Hepatic stellate cell (primary cell): ENCODE results near the gene PCBD1.

Experiments
- DNase-seq: peaks from one replicate; pipeline ENCODE4 v3.0.0; 2011; ENCODE audit warnings: low spot score

Gene PCBD1

DNA sequence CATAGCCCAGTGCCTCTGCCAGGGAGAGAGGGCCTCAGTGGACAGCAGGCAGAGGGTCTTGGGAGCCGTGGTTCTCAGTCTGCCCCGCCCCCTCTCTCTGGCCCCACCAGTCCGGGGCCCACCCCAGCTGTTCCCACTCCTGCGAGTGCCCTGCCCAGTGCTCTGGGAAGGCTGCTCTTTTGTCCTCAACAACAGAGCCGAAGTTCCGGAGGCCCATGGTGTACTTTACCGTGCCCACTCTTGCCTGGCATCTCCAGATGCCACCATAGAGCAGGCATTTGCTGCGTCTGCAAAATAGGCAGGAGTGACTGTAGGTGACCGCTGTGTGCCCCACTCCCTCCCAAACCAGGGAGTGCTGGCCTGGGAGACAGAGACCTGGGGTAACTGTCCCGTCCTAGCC lies 29.3 kb upstream of the PCBD1 start:
- DNase-seq, result no peak

- no peak for DNase-seq
These were observed 28.9 kb upstream of the PCBD1 start for GRCh38 chr10:70917226-70917625.

GRCh38 chr10:70916241-70916640 lies 27.9 kb upstream of the PCBD1 start:
- no peak for DNase-seq

GRCh38 chr10:70915806-70916205 lies 27.4 kb upstream of the PCBD1 start:
- DNase-seq, result no peak

GRCh38 chr10:70915206-70915605 lies 26.8 kb upstream of the PCBD1 start:
- no peak for DNase-seq

- no peak for DNase-seq
These were observed 26.0 kb upstream of the PCBD1 start for GRCh38 chr10:70914316-70914864.

DNA sequence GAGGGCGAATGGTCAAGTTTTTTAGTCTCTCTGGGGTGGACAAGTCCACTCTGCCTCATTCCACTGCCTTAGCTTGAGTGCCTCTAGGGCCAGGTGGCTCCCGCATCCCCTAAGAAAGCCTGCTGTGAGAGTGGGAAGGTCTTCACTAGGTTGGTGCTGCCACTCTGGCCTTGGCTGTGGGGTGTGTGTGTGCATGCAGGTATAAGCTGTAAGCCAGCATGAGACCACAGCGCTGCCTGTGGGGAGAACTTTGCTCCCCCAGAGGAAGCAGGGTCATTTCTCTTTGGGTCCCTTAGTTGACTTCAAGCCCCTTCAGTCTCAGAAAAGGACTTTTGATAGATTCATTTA lies 25.5 kb upstream of the PCBD1 start:
- DNase-seq, result no peak

DNA sequence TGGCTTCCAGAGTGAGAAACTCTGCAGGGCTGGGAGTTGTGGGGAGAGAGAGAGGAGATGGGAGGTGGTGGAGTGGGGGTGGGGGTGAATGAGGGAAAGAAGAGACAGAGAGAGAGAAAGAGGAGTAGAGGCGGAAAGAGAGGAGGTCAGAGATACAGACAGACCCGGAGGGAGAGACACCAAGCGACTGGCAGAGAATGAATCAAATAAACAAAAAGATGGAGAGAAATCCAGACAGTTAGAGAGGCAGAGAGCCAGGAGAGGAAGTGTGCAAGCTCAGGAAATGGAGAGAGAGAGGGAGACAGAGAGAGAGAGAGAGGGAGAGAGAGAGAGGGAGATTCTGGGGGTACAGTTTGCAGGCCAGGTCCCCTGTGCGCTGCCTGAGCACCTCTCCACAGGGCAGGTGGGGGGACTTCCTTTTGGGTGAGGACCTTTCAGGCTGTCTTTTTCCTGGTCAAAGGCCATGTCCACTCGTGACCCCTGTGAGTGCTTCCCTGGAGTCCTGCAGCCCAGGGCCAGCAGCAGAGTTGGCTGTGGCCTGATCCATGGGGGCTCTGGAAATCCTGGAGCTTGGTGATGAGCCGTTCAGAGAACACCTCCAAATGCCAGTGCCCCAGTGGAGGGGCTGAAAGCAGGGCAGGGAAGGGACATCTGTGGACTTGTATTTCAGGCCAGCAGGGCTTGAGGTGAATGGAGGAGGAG lies 25.0 kb upstream of the PCBD1 start:
- DNase-seq, result no peak

DNA sequence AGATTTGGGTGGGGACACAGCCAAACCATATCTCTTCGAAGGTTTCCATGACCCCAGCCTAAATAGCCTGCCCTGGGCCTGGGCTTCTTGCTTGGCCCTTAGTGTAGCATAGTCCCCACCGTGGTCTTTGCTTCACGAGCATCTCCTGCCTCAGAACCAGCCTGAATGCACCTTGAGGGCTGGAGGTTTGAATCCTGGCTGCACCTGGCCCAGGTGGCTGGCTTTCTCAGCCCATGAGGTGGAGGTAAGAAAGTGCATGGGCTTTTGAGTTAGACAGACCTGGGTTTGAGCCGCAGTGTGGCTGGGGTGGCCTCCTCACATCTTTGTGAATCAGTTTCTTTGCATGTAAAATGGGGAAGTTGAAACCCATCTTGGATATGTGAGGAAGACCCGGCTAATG lies 24.2 kb upstream of the PCBD1 start:
- DNase-seq, result no peak

DNA sequence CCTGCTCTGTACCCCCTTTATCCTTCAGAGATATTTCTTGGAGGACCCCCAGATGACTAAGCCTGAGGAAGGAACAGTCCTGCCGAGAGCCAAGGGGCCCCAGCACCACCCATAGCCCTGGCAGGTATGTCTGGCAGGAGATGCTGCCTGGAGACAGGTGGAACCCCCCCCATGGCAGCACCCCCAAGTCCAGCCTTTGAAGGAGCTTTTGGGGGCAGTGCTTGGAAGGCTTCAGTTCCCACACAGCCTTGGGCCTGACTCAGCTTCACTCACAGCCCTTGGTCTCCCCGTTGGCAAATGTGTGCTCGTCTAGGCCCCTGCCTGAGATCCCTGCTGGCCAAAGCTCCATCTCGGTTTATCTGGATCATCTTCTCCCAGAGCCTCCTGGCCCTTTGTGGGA lies 23.0 kb upstream of the PCBD1 start:
- no peak for DNase-seq

- DNase-seq, result no peak
These were observed 22.3 kb upstream of the PCBD1 start for GRCh38 chr10:70910486-70911341.

GRCh38 chr10:70909326-70909935 lies 21.1 kb upstream of the PCBD1 start:
- no peak for DNase-seq

DNA sequence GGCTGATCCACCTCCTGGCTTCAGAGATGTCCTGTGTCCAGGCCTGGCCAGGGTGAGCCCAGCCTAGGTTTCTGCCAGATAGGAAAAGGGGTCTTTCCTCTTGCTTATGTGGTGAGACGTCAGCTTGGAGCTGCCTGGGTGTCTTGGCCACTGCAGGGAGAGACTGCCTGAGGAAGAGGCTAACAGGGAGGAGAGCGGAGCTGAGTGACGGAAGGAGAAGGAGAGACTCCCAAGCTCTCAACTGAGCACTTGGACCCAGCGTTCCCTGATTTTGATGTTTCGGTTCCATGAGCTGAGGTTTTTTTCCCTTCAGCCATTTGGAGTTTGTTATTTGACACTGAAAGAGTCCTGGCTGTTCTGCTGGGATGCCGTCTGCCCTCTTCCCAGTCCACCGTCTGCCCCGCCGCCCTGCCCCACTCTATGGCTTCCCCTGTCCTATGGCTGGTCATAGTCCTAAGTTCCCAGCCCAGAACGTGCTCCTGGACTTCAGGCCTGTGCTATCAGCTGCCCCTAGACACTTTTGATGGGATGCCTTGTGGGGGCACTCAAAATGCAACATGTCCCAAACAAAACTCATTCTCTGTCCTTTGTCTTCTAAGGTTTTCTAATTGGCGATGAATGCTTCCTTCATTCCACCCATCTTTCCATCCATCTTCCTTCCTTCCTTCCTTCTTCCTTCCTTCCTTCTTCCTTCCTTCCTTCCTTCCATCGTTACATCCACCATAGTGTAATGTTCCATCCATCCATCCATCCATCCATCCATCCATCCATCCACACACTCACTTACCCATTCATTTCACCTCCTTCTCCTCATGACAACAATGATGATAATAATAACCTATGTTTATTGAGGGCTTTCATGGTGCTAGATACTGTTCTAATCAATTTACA lies 20.3 kb upstream of the PCBD1 start:
- DNase-seq, result no peak

- DNase-seq, result no peak
These were observed 19.5 kb upstream of the PCBD1 start for GRCh38 chr10:70907637-70908405.

DNA sequence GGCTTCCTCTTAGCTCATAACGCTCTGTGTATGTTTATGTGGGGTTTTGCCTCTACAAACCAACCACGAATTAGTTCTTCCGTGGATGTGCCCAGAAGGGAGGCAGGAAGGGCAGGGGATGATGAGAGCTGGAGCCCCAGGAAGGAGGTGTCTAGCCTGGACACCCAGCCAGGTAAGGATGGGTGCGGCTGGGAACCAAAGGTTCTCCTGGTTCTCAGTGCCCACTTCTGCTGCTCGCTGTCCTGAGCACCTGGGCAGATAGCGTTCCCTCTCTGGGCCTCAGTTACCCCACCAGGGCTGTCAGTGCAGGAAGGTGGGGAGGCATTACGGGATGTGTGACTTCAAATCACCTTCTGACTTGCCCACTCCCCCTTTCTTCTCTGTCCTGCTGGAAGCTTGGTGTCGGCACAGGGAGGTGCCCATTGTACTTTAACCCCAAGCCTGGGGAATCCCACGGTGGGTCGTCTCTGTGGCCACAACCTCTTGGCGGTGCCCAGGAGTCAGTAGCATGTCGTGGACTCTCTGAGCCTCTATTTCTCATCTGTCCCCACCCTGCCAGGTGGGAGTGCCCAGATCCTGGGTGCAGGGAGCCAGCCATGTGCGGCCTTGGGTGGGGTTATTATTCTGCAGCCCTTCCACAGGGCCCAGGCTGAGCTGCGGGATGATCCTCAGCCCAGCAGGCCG lies 18.7 kb upstream of the PCBD1 start:
- DNase-seq, result no peak

- DNase-seq, result no peak
These were observed 17.8 kb upstream of the PCBD1 start for GRCh38 chr10:70906031-70906783.

GRCh38 chr10:70905071-70906021 lies 17.0 kb upstream of the PCBD1 start:
- no peak for DNase-seq

- peak; percentile 76 for DNase-seq
These were observed 15.0 kb upstream of the PCBD1 start for GRCh38 chr10:70903262-70903921.
